Gastroesophageal sphincter (tissue), 3 donors: ENCODE results near the gene NPHS2.

Source experiments
- CTCF ChIP-seq, 4 experiments: fragments of 200-600 bp in 2 of 4; fragments of 450-650 bp in 2 of 4; sonication (generic) in 1 of 4; IDR thresholded peaks; one replicate each; pipeline ENCODE4 v1.5.1; 2017 to 2019; ENCODE audit warnings: antibody characterized with exemption in 4 of 4, mild to moderate bottlenecking in 2 of 4, moderate library complexity in 2 of 4
- POLR2A ChIP-seq, 2 donors: fragments of 450-650 bp; IDR thresholded peaks; one replicate each; pipeline ENCODE4 v1.6.1; 2017; ENCODE audit warnings: antibody characterized with exemption in 2 of 2, mild to moderate bottlenecking in 2 of 2, moderate library complexity in 1 of 2

- TF ChIP-seq POLR2A (IDR thresholded peaks at IDR 0.05) (no peak), CTCF (IDR thresholded peaks at IDR 0.05) (no peak)
Measured at GRCh38 chr1:179591592-179592580, 16.1 kb upstream of the NPHS2 start, which contains the start of gene TDRD5.
